Progenitor cell of endocrine pancreas (in vitro differentiated cells): ENCODE measurements around the gene KAZN. TPM values are rescaled to one million over a fixed set of nuclear protein-coding genes. Genes with fewer than 3 reads are reported as not detected.

Experiments
- DNase-seq: peaks from one replicate; pipeline ENCODE4 v3.0.0; 2021; ENCODE audit warnings: low spot score; ENCODE audit not compliant: unreplicated experiment
- H3K27ac Mint-ChIP-seq: 2 replicates; pipeline ENCODE4 v1.8.0; 2021; ENCODE audit warnings: mild to moderate bottlenecking, moderate library complexity, mixed read lengths
- H3K27me3 Mint-ChIP-seq: 2 replicates; pipeline ENCODE4 v1.8.0; 2021; ENCODE audit warnings: mixed read lengths
- H3K36me3 Mint-ChIP-seq: 2 replicates; pipeline ENCODE4 v1.8.0; 2022; ENCODE audit warnings: mixed read lengths; ENCODE audit not compliant: insufficient read depth
- H3K4me1 Mint-ChIP-seq: 2 replicates; pipeline ENCODE4 v1.8.0; 2021; ENCODE audit warnings: low read depth, mixed read lengths
- H3K4me3 Mint-ChIP-seq: 2 replicates; pipeline ENCODE4 v1.8.0; 2021; ENCODE audit warnings: low read depth, mild to moderate bottlenecking, moderate library complexity, mixed read lengths
- H3K9me3 Mint-ChIP-seq: 2 replicates; pipeline ENCODE4 v1.8.0; 2021; ENCODE audit warnings: low read depth, mixed read lengths
- CTCF ChIP-seq: fragments of 200-600 bp; sonication (generic); IDR thresholded peaks from one replicate; pipeline ENCODE4 v1.5.0; 2021; ENCODE audit warnings: antibody characterized with exemption, mild to moderate bottlenecking; ENCODE audit not compliant: unreplicated experiment
- total RNA-seq: library from RNA; stranded (reverse); gene quantifications from 2 replicates; pipeline ENCODE4 v1.2.1, GENCODE V29; 2021

The KAZN gene
- total RNA-seq, 1 donor from 2014 or later = 12.9 TPM

DNA sequence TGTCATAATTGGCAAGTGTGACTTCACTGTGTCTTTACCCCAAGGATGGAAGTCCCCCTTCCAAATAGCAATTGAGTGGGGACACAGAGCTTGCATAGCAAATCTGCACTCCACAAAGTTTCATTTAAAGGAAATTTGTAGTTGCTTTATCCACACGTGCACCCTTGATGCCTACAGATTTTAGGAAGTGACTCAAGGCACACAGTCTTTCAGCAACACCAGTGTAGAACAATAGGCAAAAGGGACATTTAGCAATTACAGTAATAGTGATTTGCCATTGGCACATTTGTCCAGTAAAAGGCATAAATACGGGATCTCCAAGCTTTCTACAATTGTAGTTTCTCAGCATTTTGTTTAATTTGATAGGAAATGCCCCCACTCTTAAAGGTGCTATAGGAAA lies 43.4 kb upstream of the KAZN start:
- no peak for DNase-seq
- peaks cover 52% of the 10 kb centered on the region for H3K27me3 Mint-ChIP-seq
- no peak for TF ChIP-seq CTCF
- H3K4me1 Mint-ChIP-seq = peaks cover 18% of the 10 kb centered on the region
- H3K27ac Mint-ChIP-seq = no peak overlapping the region
- H3K9me3 Mint-ChIP-seq = no peaks in the 10 kb centered on the region
- H3K36me3 Mint-ChIP-seq = no peaks in the 10 kb centered on the region
- H3K4me3 Mint-ChIP-seq = no peak overlapping the region

DNA sequence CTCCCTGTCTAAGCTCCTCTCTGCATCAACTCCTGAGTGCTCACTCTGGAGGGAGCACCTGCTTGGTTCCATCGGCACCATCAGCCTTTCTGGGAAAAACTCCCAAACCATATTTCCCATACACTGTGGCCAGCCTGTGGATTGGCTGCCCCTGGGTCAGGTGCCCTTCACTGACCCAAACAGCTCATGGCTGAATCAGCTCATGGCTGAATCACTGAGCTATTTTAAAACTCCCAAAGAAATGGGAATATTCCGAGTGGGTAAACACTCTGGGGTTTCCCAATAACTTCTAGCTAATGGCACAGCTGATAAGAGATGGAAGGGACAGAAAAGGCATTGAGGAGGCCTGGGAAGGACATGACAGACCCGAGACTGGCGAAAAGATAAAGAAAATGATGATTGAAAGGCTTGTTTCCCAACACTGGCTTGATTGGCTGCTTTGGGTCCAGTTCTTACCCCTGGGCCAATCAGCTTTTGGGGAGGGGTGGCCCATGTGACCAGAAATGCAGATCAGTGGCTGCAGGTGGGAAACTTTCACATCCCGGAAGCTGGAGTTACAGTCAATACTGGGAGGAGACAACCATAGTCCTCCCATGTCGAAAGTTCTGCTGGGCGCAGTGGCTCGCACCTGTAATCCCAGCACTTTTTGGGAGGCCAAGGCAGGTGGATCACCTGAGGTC lies 37.3 kb upstream of the KAZN start:
- Mint-ChIP-seq H3K4me1 (no peaks in the 10 kb centered on the region), H3K36me3 (no peaks in the 10 kb centered on the region), H3K27ac (no peak overlapping the region), H3K9me3 (peaks cover 2% of the 10 kb centered on the region), H3K27me3 (peaks cover 27% of the 10 kb centered on the region), H3K4me3 (no peak overlapping the region)
- DNase-seq = no peak
- no peak for TF ChIP-seq CTCF

GRCh38 chr1:14565090-14565489 lies 33.4 kb upstream of the KAZN start:
- peaks cover 8% of the 10 kb centered on the region for H3K9me3 Mint-ChIP-seq
- H3K27ac Mint-ChIP-seq = no peak overlapping the region
- no peaks in the 10 kb centered on the region for H3K4me1 Mint-ChIP-seq
- no peaks in the 10 kb centered on the region for H3K36me3 Mint-ChIP-seq
- TF ChIP-seq CTCF = no peak
- DNase-seq = no peak
- H3K4me3 Mint-ChIP-seq = no peak overlapping the region
- H3K27me3 Mint-ChIP-seq = peaks cover 4% of the 10 kb centered on the region

DNA sequence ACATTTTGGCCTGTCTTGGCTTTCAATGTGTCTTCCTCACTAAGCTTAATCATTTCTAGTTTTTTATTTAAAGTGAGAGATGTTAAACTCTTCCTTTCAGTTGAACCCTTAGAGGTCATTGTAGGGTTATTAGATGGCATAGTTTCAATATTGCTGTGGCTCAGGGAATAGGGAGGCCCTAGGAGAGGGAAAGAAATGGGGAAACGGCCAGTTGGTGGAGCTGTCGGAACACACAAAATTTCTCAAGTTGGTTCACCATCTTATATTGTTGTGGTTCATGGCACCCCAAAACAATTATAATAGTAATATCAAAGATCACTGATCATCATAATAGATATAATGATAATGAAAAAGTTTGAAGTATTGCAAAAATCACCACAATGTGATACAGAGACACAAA lies 31.4 kb upstream of the KAZN start:
- no peak overlapping the region for H3K4me3 Mint-ChIP-seq
- no peak overlapping the region for H3K27ac Mint-ChIP-seq
- peak; percentile 38 for TF ChIP-seq CTCF

DNA sequence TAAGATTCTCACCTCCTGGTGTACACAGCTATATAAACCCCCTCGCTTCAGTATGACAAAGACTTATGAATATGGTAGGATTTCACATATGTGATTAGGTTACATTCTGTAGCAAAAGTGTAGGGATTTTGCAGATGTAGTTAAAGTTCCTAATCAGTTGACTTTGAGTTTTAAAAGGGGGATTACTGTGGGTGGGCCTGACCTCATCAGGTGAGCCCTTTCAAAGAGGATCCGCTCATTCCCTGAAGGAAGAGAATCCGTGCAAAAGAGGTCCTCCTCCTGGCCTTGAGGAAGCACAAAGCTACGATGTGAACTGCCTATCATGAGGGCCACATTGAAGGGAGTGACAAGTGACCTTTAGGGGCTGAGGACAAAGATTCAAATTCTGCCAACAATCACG lies 30.6 kb upstream of the KAZN start:
- H3K9me3 Mint-ChIP-seq = peaks cover 8% of the 10 kb centered on the region
- no peak overlapping the region for H3K27ac Mint-ChIP-seq
- no peak for TF ChIP-seq CTCF

More for the DNA sequence above, 31.4 kb upstream of the KAZN start:
- Mint-ChIP-seq H3K36me3 (no peaks in the 10 kb centered on the region), H3K27me3 (peaks cover 4% of the 10 kb centered on the region), H3K4me1 (no peaks in the 10 kb centered on the region), H3K9me3 (peaks cover 8% of the 10 kb centered on the region)
- no peak for DNase-seq

More for the DNA sequence above, 30.6 kb upstream of the KAZN start:
- no peak overlapping the region for H3K4me3 Mint-ChIP-seq
- H3K4me1 Mint-ChIP-seq = no peaks in the 10 kb centered on the region
- H3K27me3 Mint-ChIP-seq = peaks cover 4% of the 10 kb centered on the region
- no peaks in the 10 kb centered on the region for H3K36me3 Mint-ChIP-seq
- DNase-seq = no peak
